ENCODE measurements around the gene PNMA8B.

GRCh38 chr19:46474211-46474610 is 21.5 kb downstream of the PNMA8B start:
- TF ChIP-seq CTCF (conservative IDR thresholded peaks at IDR 0.05; ENCODE audit: low read depth, low read length): no peak
- TF ChIP-seq EZH2 (IDR thresholded peaks at IDR 0.05; ENCODE audit: borderline replicate concordance, low read depth, low read length, poor library complexity, severe bottlenecking): no peak
